Heart right ventricle (tissue), 16 donors: ENCODE data around the gene ALKBH5. TPM values are rescaled to one million over a fixed set of nuclear protein-coding genes. Genes with fewer than 3 reads are reported as not detected.

ENCODE experiments used
- ATAC-seq, 8 donors: fragments of 200-7000 bp; cut with Tn5 transposase; one replicate each; pipeline ENCODE4 v1.9.1; 2020; ENCODE audit warnings: mild to moderate bottlenecking in 8 of 8, moderate library complexity in 8 of 8, moderate number of reproducible peaks in 1 of 8
- DNase-seq, 2 donors: peaks; one replicate each; pipeline ENCODE4 v3.0.0-alpha.2; 2020
- H3K27ac ChIP-seq, 10 donors: fragments of 200-600 bp; sonication (generic) in 2 of 10; one replicate each; pipeline versions ENCODE4 v1.5.0 to v1.8.0; 2020 to 2022; ENCODE audit warnings: mild to moderate bottlenecking in 3 of 10
- H3K27me3 ChIP-seq, 7 donors: fragments of 200-600 bp; one replicate each; pipeline ENCODE4 v1.8.0; 2021 to 2022; ENCODE audit warnings: mild to moderate bottlenecking in 2 of 7
- H3K36me3 ChIP-seq, 9 donors: fragments of 200-600 bp; sonication (generic) in 1 of 9; one replicate each; pipeline versions ENCODE4 v1.5.0 to v1.8.0; 2020 to 2022; ENCODE audit warnings: mild to moderate bottlenecking in 2 of 9
- H3K4me1 ChIP-seq, 9 donors: fragments of 200-600 bp; sonication (generic) in 1 of 9; one replicate each; pipeline versions ENCODE4 v1.5.0 to v1.8.0; 2020 to 2022; ENCODE audit warnings: mild to moderate bottlenecking in 4 of 9
- H3K4me3 ChIP-seq, 10 donors: fragments of 200-600 bp; sonication (generic) in 2 of 10; one replicate each; pipeline versions ENCODE4 v1.5.0 to v1.8.0; 2020 to 2022; ENCODE audit warnings: mild to moderate bottlenecking in 7 of 10, moderate library complexity in 2 of 10
- H3K9me3 ChIP-seq, 11 donors: fragments of 200-600 bp in 10 of 11; sonication (generic) in 2 of 11; one replicate each; pipeline versions ENCODE4 v1.5.0 to v1.8.0; 2013 to 2022; ENCODE audit warnings: mild to moderate bottlenecking in 2 of 11, control low read depth in 1 of 11, moderate library complexity in 1 of 11
- CTCF ChIP-seq, 9 donors: fragments of 200-600 bp; sonication (generic) in 2 of 9; IDR thresholded peaks; one replicate each; pipeline versions ENCODE4 v1.5.0 to v1.8.0; 2021 to 2022; ENCODE audit warnings: antibody characterized with exemption in 9 of 9, mild to moderate bottlenecking in 5 of 9, moderate library complexity in 1 of 9
- WGBS, 2 donors: extraction: QIAGEN DNeasy Blood & Tissue Kit; methylation state at CpG; one replicate each; pipeline ENCODE4 v1.1.7; 2013; ENCODE audit warnings: inconsistent platforms in 1 of 2; 5-methylcytosine and 5-hydroxymethylcytosine counted together
- intact Hi-C, 10 donors: fragments of 100-400 bp; cut with DNase I; formaldehyde crosslinking; loops; one replicate each; pipeline versions ENCODE4 v1.11.1 to v1.14.2; 2022
- polyA plus RNA-seq, 2 donors: library from polyadenylated mRNA; stranded (reverse); fragments of 200-250 nt; gene quantifications; one replicate each; pipeline ENCODE4 v1.2.3, GENCODE V29; 2013
- total RNA-seq, 10 donors: library from RNA; stranded (reverse); fragmentation: NEBNext Ultra II Directional in 3 of 10; extraction: Animal tissue kit (Norgen Biotek cat#: 25700) in 3 of 10; gene quantifications; one replicate each; pipeline versions ENCODE4 v1.2.1 to v1.2.4, GENCODE V29; 2021 to 2023
- donor health status: Arrhythmogenic right ventricular cardiomyopathy.
- donor health status: ischemic (EF 13 %, LVEDD 7.1; RV severe dilation, severe dysfunction).
- donor health status: healthy with polysubstance abuse.
- donor health status: DM: no; HTN: yes; CAD: no.
- donor health status: DM: no; HTN: no; CAD: no.
- donor health status: ischemic (EF 25% LVEDD 6.9; RV normal size, moderate dysfunction).
- donor health status: ischemic (EF 25% LVEDD 5.7; RV mildly dilated, moderate dysfunction).
- donor health status: healthy.
- donor health status: DM: yes; HTN: yes; CAD: no.
- donor health status: Ischemic cardiomyopathy.
- donor health status: ischemic (EF 35%, LVEDD 5.7; RV mildly dilated, moderate dysfunction).
- donor health status: nonischemic (EF 11% LVEDD 7.7; RV severe dilation, severe dysfunction).
- donor health status: DM: yes; HTN: yes; CAD: no.
- donor health status: PGD.
- donor health status: ischemic (EF 29% LVEDD 5.4; RV normal size, mild dysfunction).
- donor health status: nonischemic (EF 23%, LVEDD 6.1; RV moderate dilation, normal function).

Gene ALKBH5
- total and polyA plus RNA-seq, 12 donors = 72.6 to 208 (median 190) TPM

GRCh38 chr17:18250708-18251107, 67.1 kb downstream of the ALKBH5 start:
- WGBS, 2 donors = 92 to 93% methylated on average over 14 of the region's 14 CpGs
- Histone ChIP-seq H3K9me3 (no peaks in the 10 kb centered on the region), H3K27me3 (no peaks in the 10 kb centered on the region), H3K36me3 (peaks cover 16 to 100% (median 79%) of the 10 kb centered on the region in 9 donors), H3K27ac (no peak overlapping the region), H3K4me3 (no peak overlapping the region), H3K4me1 (peaks cover 12 to 31% (median 21%) of the 10 kb centered on the region in 9 donors)
- intact Hi-C loops = no loop called here
- no peak for TF ChIP-seq CTCF (IDR thresholded peaks at IDR 0.05)
- DNase-seq = no peak
- ATAC-seq = no peak

- peaks cover 16 to 100% (median 79%) of the 10 kb centered on the region in 9 donors for H3K36me3 ChIP-seq
- TF ChIP-seq CTCF (IDR thresholded peaks at IDR 0.05) = no peak
- H3K27ac ChIP-seq = no peak overlapping the region
- DNase-seq (no peak), ATAC-seq (no peak)
- H3K9me3 ChIP-seq = no peaks in the 10 kb centered on the region
- no peak overlapping the region for H3K4me3 ChIP-seq
- H3K4me1 ChIP-seq = peaks cover 12 to 32% (median 25%) of the 10 kb centered on the region in 9 donors
- intact Hi-C loops = no loop called here
- WGBS, 2 donors = 77 to 84% methylated on average over 15 of the region's 15 CpGs
- no peaks in the 10 kb centered on the region for H3K27me3 ChIP-seq
Observed at GRCh38 chr17:18251204-18251603, 67.6 kb downstream of the ALKBH5 start.

GRCh38 chr17:18252160-18252559, 68.5 kb downstream of the ALKBH5 start:
- H3K9me3 ChIP-seq = no peaks in the 10 kb centered on the region
- intact Hi-C loops = no loop called here
- no peak overlapping the region for H3K4me3 ChIP-seq
- no peaks in the 10 kb centered on the region for H3K27me3 ChIP-seq
- no peak for DNase-seq
- 83 to 87% methylated on average over 5 of the region's 5 CpGs for WGBS, 2 donors
- peaks cover 16 to 99% (median 73%) of the 10 kb centered on the region in 9 donors for H3K36me3 ChIP-seq
- no peak for TF ChIP-seq CTCF (IDR thresholded peaks at IDR 0.05)
- no peak for ATAC-seq
- peaks cover 17 to 38% (median 32%) of the 10 kb centered on the region in 9 donors for H3K4me1 ChIP-seq
- no peak overlapping the region for H3K27ac ChIP-seq

- ATAC-seq = no peak
- peaks cover 16 to 87% (median 72%) of the 10 kb centered on the region in 9 donors for H3K36me3 ChIP-seq
- H3K27ac ChIP-seq = no peak overlapping the region
- intact Hi-C loops = no loop called here
- DNase-seq = no peak
- H3K4me3 ChIP-seq = no peak overlapping the region
- H3K27me3 ChIP-seq = no peaks in the 10 kb centered on the region
- no peak for TF ChIP-seq CTCF (IDR thresholded peaks at IDR 0.05)
- 86 to 87% methylated on average over 16 of the region's 16 CpGs for WGBS, 2 donors
- no peaks in the 10 kb centered on the region for H3K9me3 ChIP-seq
- peaks cover 14 to 33% (median 27%) of the 10 kb centered on the region in 9 donors for H3K4me1 ChIP-seq
Observed at GRCh38 chr17:18253187-18253884, 69.7 kb downstream of the ALKBH5 start.
